ENCODE results near the gene SNX4. TPM values are rescaled to one million over a fixed set of nuclear protein-coding genes. Genes with fewer than 3 reads are reported as not detected.

SNX4 gene
- total RNA-seq, 2 donors from 2014 or later = 26.2 to 32.2 TPM

- no peak for ATAC-seq
- Mint-ChIP-seq H3K27ac (no peak overlapping the region), H3K9me3 (no peaks in the 10 kb centered on the region), H3K36me3 (peaks cover 0 to 5% of the 10 kb centered on the region in 2 donors)
- DNase-seq (ENCODE audit: low spot score in 2 of 2) = no peak
Observed at GRCh38 chr3:125480656-125481374, 39.2 kb downstream of the SNX4 start.

GRCh38 chr3:125479091-125479490 lies 40.9 kb downstream of the SNX4 start:
- DNase-seq (ENCODE audit: low spot score in 2 of 2) = no peak
- no peak overlapping the region for H3K27ac Mint-ChIP-seq
- H3K9me3 Mint-ChIP-seq = no peaks in the 10 kb centered on the region
- no peak for ATAC-seq
- peaks cover 0 to 5% of the 10 kb centered on the region in 2 donors for H3K36me3 Mint-ChIP-seq

DNA sequence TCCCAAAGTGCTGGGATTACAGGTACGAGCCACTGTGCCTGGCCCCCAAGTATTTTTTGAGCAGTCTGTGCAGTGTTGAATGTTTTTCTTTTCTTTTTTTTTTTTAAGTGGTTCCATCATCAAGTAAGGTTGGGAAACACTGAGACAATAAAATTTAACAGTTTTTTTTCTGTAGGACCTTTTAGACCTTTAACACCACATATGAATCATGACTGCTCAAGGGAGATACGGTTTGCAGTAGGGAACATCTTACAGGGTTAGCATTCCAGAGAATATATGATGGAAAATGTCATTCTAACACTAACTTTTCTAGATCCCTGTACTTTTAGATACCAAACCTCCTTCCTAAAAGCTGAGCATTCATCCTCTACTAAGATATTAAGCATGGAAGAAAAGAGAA lies 41.7 kb downstream of the SNX4 start:
- ATAC-seq = no peak
- no peak for DNase-seq (ENCODE audit: low spot score in 2 of 2)
- H3K9me3 Mint-ChIP-seq = no peaks in the 10 kb centered on the region
- peaks cover 0 to 5% of the 10 kb centered on the region in 2 donors for H3K36me3 Mint-ChIP-seq
- H3K27ac Mint-ChIP-seq = no peak overlapping the region

DNA sequence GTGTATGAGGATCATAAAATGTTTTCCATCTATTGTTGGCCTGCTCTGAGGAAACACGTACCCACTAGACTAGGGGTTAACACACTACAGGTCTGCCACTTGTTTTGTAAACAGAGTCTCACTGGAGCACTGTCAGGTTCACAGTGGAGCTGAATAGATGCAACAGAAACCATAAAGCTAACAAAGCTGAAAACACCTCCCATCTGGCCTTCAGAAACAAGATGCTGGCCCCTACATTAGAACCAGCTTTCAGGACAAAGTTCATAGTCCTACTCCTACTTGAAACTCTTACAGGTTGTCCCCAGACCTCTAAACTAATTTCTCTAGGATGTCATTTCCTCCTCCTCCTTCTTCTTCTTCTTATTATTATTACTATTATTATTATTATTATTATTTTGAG lies 42.3 kb downstream of the SNX4 start:
- no peaks in the 10 kb centered on the region for H3K9me3 Mint-ChIP-seq
- no peak for DNase-seq (ENCODE audit: low spot score in 2 of 2)
- ATAC-seq = no peak
- peaks cover 0 to 5% of the 10 kb centered on the region in 2 donors for H3K36me3 Mint-ChIP-seq
- H3K27ac Mint-ChIP-seq = no peak overlapping the region

DNA sequence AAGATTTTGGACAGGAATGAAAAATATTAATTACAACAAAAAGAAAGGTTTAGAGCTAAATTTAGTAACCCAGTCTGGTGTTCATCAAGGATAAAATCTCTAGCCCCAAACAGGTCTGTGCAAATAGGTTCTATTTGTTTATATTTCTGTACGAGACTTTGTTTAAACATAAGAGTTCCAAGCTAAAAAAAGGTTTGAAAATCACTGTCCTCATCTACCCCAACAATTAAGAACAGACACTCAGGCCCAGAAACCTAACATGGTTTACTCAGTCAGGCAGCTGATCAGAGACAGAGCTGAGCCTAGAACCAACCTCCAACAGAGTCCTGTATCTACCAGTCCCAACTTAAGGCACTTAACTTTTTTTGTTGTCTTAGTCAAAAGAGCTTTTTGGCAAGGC lies 49.3 kb downstream of the SNX4 start:
- H3K27ac Mint-ChIP-seq = no peak overlapping the region
- ATAC-seq (no peak), DNase-seq (ENCODE audit: low spot score in 2 of 2) (no peak)
- no peaks in the 10 kb centered on the region for H3K9me3 Mint-ChIP-seq
- peaks cover 6 to 13% of the 10 kb centered on the region in 2 donors for H3K36me3 Mint-ChIP-seq

GRCh38 chr3:125462722-125463299 lies 57.2 kb downstream of the SNX4 start:
- Mint-ChIP-seq H3K9me3 (no peaks in the 10 kb centered on the region), H3K27ac (no peak overlapping the region), H3K36me3 (peaks cover 2 to 15% of the 10 kb centered on the region in 2 donors)
- no peak for DNase-seq (ENCODE audit: low spot score in 2 of 2)
- no peak for ATAC-seq

GRCh38 chr3:125461896-125462295 lies 58.1 kb downstream of the SNX4 start:
- no peak for DNase-seq (ENCODE audit: low spot score in 2 of 2)
- Mint-ChIP-seq H3K9me3 (no peaks in the 10 kb centered on the region), H3K36me3 (peaks cover 0 to 11% of the 10 kb centered on the region in 2 donors), H3K27ac (no peak overlapping the region)
- ATAC-seq = no peak

GRCh38 chr3:125460233-125460632 lies 59.8 kb downstream of the SNX4 start:
- no peak for DNase-seq (ENCODE audit: low spot score in 2 of 2)
- no peak for ATAC-seq
- Mint-ChIP-seq H3K9me3 (no peaks in the 10 kb centered on the region), H3K27ac (no peak overlapping the region), H3K36me3 (peaks cover 0 to 6% of the 10 kb centered on the region in 2 donors)

DNA sequence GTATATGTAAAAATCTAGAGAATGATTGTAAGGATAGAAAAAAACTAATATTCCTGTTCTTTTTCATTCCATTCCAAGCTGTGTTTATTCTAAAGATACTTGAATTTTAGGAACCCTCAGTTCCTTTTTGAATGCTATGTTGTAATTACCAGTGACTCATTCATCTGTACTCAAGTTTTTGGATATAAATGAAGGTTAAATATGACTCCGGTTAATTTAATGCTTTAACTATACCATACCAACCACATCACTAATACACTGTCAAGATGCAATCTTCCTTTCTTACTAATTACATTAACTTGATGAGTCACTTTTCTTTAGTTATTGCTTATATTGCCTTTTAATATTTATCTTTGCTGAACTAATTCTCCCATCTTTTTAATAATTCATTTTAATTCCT lies 76.1 kb downstream of the SNX4 start:
- ATAC-seq = no peak
- Mint-ChIP-seq H3K36me3 (peaks cover 5 to 15% of the 10 kb centered on the region in 2 donors), H3K9me3 (peaks cover 4% of the 10 kb centered on the region in 2 donors), H3K27ac (no peak overlapping the region)
- no peak for DNase-seq (ENCODE audit: low spot score in 2 of 2)

- Mint-ChIP-seq H3K36me3 (peaks cover 5 to 15% of the 10 kb centered on the region in 2 donors), H3K9me3 (peaks cover 4% of the 10 kb centered on the region in 2 donors), H3K27ac (no peak overlapping the region)
- ATAC-seq (no peak), DNase-seq (ENCODE audit: low spot score in 2 of 2) (no peak)
Observed at GRCh38 chr3:125442506-125442905, 77.5 kb downstream of the SNX4 start.

- DNase-seq (ENCODE audit: low spot score in 2 of 2) (no peak), ATAC-seq (no peak)
- H3K27ac Mint-ChIP-seq = no peak overlapping the region
- peaks cover 0 to 1% of the 10 kb centered on the region in 2 donors for H3K36me3 Mint-ChIP-seq
- H3K9me3 Mint-ChIP-seq = no peaks in the 10 kb centered on the region
Observed at GRCh38 chr3:125440970-125441369, 79.0 kb downstream of the SNX4 start.

DNA sequence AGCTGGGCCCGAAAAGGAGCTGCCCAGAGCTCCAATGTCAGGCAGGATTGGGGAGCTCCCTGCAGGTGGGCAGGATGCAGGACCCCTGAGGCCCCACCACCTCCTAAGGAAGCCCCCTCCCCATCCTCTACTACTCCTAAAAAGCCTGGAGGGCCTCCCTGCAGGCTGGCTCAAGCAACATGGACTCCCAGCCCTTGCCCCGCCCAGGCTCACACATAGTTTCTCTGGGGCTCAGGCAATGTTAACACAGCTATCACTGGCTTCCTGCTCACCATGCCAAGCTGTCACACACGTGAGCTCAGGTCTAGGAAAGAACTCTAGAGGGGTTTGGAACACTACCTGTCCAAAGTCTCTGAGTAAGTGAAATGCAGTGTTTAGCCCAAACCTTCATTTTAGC lies 79.4 kb downstream of the SNX4 start:
- DNase-seq (ENCODE audit: low spot score in 2 of 2) (no peak), ATAC-seq (no peak)
- Mint-ChIP-seq H3K9me3 (no peaks in the 10 kb centered on the region), H3K27ac (no peak overlapping the region), H3K36me3 (no peaks in the 10 kb centered on the region)

GRCh38 chr3:125437631-125438435 lies 82.2 kb downstream of the SNX4 start:
- no peaks in the 10 kb centered on the region for H3K36me3 Mint-ChIP-seq
- H3K27ac Mint-ChIP-seq = no peak overlapping the region
- peak in 1 of 2 donors; percentile 39 for ATAC-seq
- H3K9me3 Mint-ChIP-seq = no peaks in the 10 kb centered on the region
- peak in 1 of 2 donors; percentile 74 for DNase-seq (ENCODE audit: low spot score in 2 of 2)

- no peak overlapping the region for H3K27ac Mint-ChIP-seq
- no peaks in the 10 kb centered on the region for H3K36me3 Mint-ChIP-seq
- no peaks in the 10 kb centered on the region for H3K9me3 Mint-ChIP-seq
- DNase-seq (ENCODE audit: low spot score in 2 of 2) (no peak), ATAC-seq (no peak)
Observed at GRCh38 chr3:125436921-125437320, 83.1 kb downstream of the SNX4 start.

DNA sequence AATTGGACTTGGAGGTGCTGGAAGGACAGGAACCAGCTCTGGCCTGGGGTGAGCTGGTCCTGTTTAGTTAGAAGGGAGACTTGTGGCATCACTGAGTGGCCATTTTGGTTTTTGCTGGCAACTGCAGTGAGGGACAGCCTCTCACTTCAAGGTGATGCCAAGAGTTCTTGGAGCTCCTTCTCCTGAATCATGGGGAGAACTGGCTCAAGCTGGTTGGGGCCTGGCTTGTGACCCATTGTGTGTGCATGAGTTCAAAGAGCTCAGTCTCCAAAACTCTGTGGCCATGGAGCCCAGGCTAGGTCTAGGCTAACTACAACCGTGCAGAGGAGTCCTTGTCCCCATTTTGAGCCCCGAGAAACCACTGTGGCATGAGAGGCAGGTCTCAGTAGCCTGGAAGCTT lies 84.8 kb downstream of the SNX4 start:
- no peaks in the 10 kb centered on the region for H3K9me3 Mint-ChIP-seq
- no peak for ATAC-seq

GRCh38 chr3:125434582-125435011 lies 85.4 kb downstream of the SNX4 start:
- no peak for DNase-seq (ENCODE audit: low spot score in 2 of 2)
- Mint-ChIP-seq H3K27ac (no peak overlapping the region), H3K9me3 (no peaks in the 10 kb centered on the region), H3K36me3 (no peaks in the 10 kb centered on the region)
- ATAC-seq = peak in 1 of 2 donors; percentile 55

More for the DNA sequence above, 84.8 kb downstream of the SNX4 start:
- no peak for DNase-seq (ENCODE audit: low spot score in 2 of 2)
- no peaks in the 10 kb centered on the region for H3K36me3 Mint-ChIP-seq
- no peak overlapping the region for H3K27ac Mint-ChIP-seq

GRCh38 chr3:125433611-125434041 lies 86.4 kb downstream of the SNX4 start:
- no peaks in the 10 kb centered on the region for H3K36me3 Mint-ChIP-seq
- no peaks in the 10 kb centered on the region for H3K9me3 Mint-ChIP-seq
- H3K27ac Mint-ChIP-seq = no peak overlapping the region
- ATAC-seq = no peak
- no peak for DNase-seq (ENCODE audit: low spot score in 2 of 2)

All from activated naive CD4-positive, alpha-beta T cell treated with anti-CD3 and anti-CD28 coated beads, Interleukin-2, amount 50 U/mL, for 72 hours (primary cell).